SK-N-SH (cell line): ENCODE measurements around the gene SELENOV. TPM values are rescaled to one million over a fixed set of nuclear protein-coding genes. Genes with fewer than 3 reads are reported as not detected.

Experiments
- CTCF ChIA-PET: fragments of 300-600, 350-600 bp; formaldehyde crosslinking; extraction: SDS; loops from one replicate; lab custom pipeline; 2021; lab: Yijun Ruan, JAX
- POLR2A ChIA-PET: fragments of 350-600 bp; sonication (Branson Sonifier 250); formaldehyde crosslinking; extraction: SDS; loops from one replicate; lab custom pipeline; 2020; ENCODE audit warnings: antibody characterized with exemption, inconsistent platforms; lab: Yijun Ruan, JAX
- DNase-seq: peaks from one replicate; pipeline ENCODE4 v3.0.0; 2012
- H2AFZ ChIP-seq: fragments of 200-600 bp; sonication (generic); 2 replicates; pipeline ENCODE4 v1.8.1; 2016; ENCODE audit warnings: antibody characterized with exemption, mild to moderate bottlenecking, low read depth
- H3F3A ChIP-seq: fragments of 200-600 bp; sonication (generic); replicated peaks from 2 replicates; pipeline ENCODE3; 2016; ENCODE audit warnings: antibody characterized with exemption, mild to moderate bottlenecking; ENCODE audit not compliant: insufficient read depth
- H3K27ac ChIP-seq, 2 experiments: fragments of 200-500 bp in 1 of 2; fragments of 200-600 bp in 1 of 2; sonication (Bioruptor generic) in 1 of 2; sonication (generic), shearing (Covaris generic) in 1 of 2; 2 replicates each; pipeline versions ENCODE4 v1.5.1 to v1.6.1; 2014 to 2016; ENCODE audit warnings: low read depth in 2 of 2, inconsistent platforms in 1 of 2, low read length in 1 of 2, mild to moderate bottlenecking in 1 of 2, mixed read lengths in 1 of 2
- H3K27me3 ChIP-seq: fragments of 200-600 bp; sonication (generic), shearing (Covaris generic); 2 replicates; pipeline ENCODE4 v1.6.1; 2016; ENCODE audit warnings: mixed run types; ENCODE audit not compliant: insufficient read depth
- H3K36me3 ChIP-seq, 2 experiments: fragments of 200-500 bp in 1 of 2; fragments of 200-600 bp in 1 of 2; sonication (Bioruptor generic) in 1 of 2; sonication (generic) in 1 of 2; replicated peaks in 1 of 2; 2 replicates each; pipeline versions ENCODE3 to v1.5.1; 2014 to 2016; ENCODE audit warnings: low read length in 1 of 2, mild to moderate bottlenecking in 1 of 2; ENCODE audit not compliant: insufficient read depth in 2 of 2, control insufficient read depth in 1 of 2
- H3K4me1 ChIP-seq, 2 experiments: fragments of 200-500 bp in 1 of 2; fragments of 200-600 bp in 1 of 2; sonication (Bioruptor generic) in 1 of 2; sonication (generic), shearing (Covaris generic) in 1 of 2; 2 replicates each; pipeline versions ENCODE4 v1.5.1 to v1.6.1; 2014 to 2016; ENCODE audit warnings: low read depth in 1 of 2, low read length in 1 of 2, mixed run types in 1 of 2; ENCODE audit not compliant: insufficient read depth in 2 of 2, control insufficient read depth in 1 of 2
- H3K4me2 ChIP-seq: fragments of 200-600 bp; sonication (generic), shearing (Covaris generic); 2 replicates; pipeline ENCODE4 v1.6.1; 2017; ENCODE audit warnings: mixed run types
- H3K4me3 ChIP-seq, 2 experiments: fragments of 200-500 bp in 1 of 2; fragments of 200-600 bp in 1 of 2; sonication (Bioruptor generic) in 1 of 2; sonication (generic), shearing (Covaris generic) in 1 of 2; 2 replicates each; pipeline versions ENCODE4 v1.5.1 to v1.8.1; 2014 to 2016; ENCODE audit warnings: low read depth in 2 of 2, inconsistent platforms in 1 of 2, low read length in 1 of 2, mild to moderate bottlenecking in 1 of 2, mixed read lengths in 1 of 2, moderate library complexity in 1 of 2
- H3K79me2 ChIP-seq: fragments of 200-600 bp; sonication (generic); 2 replicates; pipeline ENCODE4 v1.8.1; 2017; ENCODE audit warnings: mild to moderate bottlenecking; ENCODE audit not compliant: insufficient read depth
- H3K9ac ChIP-seq: fragments of 200-600 bp; sonication (generic); 2 replicates; pipeline ENCODE4 v1.6.1; 2017; ENCODE audit warnings: mixed run types
- H3K9me2 ChIP-seq: fragments of 200-600 bp; sonication (generic); 2 replicates; pipeline ENCODE4 v1.6.1; 2017; ENCODE audit warnings: mixed run types
- H3K9me3 ChIP-seq: fragments of 200-600 bp; sonication (generic); 2 replicates; pipeline ENCODE4 v1.6.1; 2017; ENCODE audit warnings: mixed run types, mild to moderate bottlenecking, moderate library complexity
- H4K20me1 ChIP-seq: fragments of 200-600 bp; sonication (generic); 2 replicates; pipeline ENCODE4 v1.6.1; 2017; ENCODE audit warnings: mild to moderate bottlenecking, mixed run types; ENCODE audit not compliant: insufficient read depth
- CTCF ChIP-seq: fragments of 200-600 bp; sonication (generic); IDR thresholded peaks from 2 replicates; pipeline ENCODE4 v1.6.1; 2017; ENCODE audit warnings: antibody characterized with exemption, mild to moderate bottlenecking, moderate library complexity
- EP300 ChIP-seq, 2 experiments: IDR thresholded peaks; 2 replicates each; pipeline versions ENCODE4 v1.4.0 to v1.6.1; 2012; ENCODE audit warnings: borderline replicate concordance in 1 of 2, low read depth in 1 of 2, low read length in 1 of 2
- EZH2phosphoT487 ChIP-seq: fragments of 200-600 bp; sonication (generic); IDR thresholded peaks from 2 replicates; pipeline ENCODE4 v1.6.1; 2017; ENCODE audit warnings: low read depth, mixed run types, mild to moderate bottlenecking, antibody characterized with exemption, moderate library complexity, borderline replicate concordance
- FOSL2 ChIP-seq: IDR thresholded peaks from 2 replicates; pipeline ENCODE4 v1.4.0; 2012; ENCODE audit warnings: low read depth, mild to moderate bottlenecking, moderate library complexity, borderline replicate concordance
- FOXM1 ChIP-seq: IDR thresholded peaks from 2 replicates; pipeline ENCODE4 v1.4.0; 2012; ENCODE audit warnings: low read depth, mild to moderate bottlenecking
- GABPA ChIP-seq: IDR thresholded peaks from 2 replicates; pipeline ENCODE4 v1.4.0; 2012; ENCODE audit warnings: low read depth, mild to moderate bottlenecking
- GATA2 ChIP-seq: sonication (generic); formaldehyde crosslinking; IDR thresholded peaks from 2 replicates; pipeline ENCODE4 v1.5.0; 2020; ENCODE audit warnings: mild to moderate bottlenecking, missing genetic modification reagents
- MEF2A ChIP-seq: IDR thresholded peaks from 2 replicates; pipeline ENCODE4 v1.4.0; 2012; ENCODE audit warnings: low read depth, borderline replicate concordance
- MXI1 ChIP-seq: IDR thresholded peaks from 2 replicates; pipeline ENCODE4 v1.6.1; 2012; ENCODE audit warnings: mild to moderate bottlenecking, low read depth, low read length, improper control_type of control experiment
- RCOR1 ChIP-seq: fragments of 150-350 bp; IDR thresholded peaks from 2 replicates; pipeline ENCODE4 v1.6.1; 2017; ENCODE audit warnings: antibody characterized with exemption, low read length
- RFX5 ChIP-seq: IDR thresholded peaks from 2 replicates; pipeline ENCODE4 v1.6.1; 2012; ENCODE audit warnings: mild to moderate bottlenecking, improper control_type of control experiment, low read length
- RXRA ChIP-seq: IDR thresholded peaks from 2 replicates; pipeline ENCODE4 v1.4.0; 2012; ENCODE audit warnings: low read depth, mild to moderate bottlenecking, borderline replicate concordance
- TCF12 ChIP-seq: IDR thresholded peaks from 2 replicates; pipeline ENCODE4 v1.4.0; 2012
- TEAD4 ChIP-seq: IDR thresholded peaks from 2 replicates; pipeline ENCODE4 v1.4.0; 2012; ENCODE audit warnings: mild to moderate bottlenecking, borderline replicate concordance; ENCODE audit not compliant: insufficient read depth
- USF1 ChIP-seq: IDR thresholded peaks from 2 replicates; pipeline ENCODE4 v1.4.0; 2012; ENCODE audit warnings: low read depth, borderline replicate concordance
- YY1 ChIP-seq: IDR thresholded peaks from 2 replicates; pipeline ENCODE4 v1.4.0; 2012; ENCODE audit warnings: low read depth, mild to moderate bottlenecking
- WGBS: methylation state at CpG from one replicate; pipeline ENCODE4 v1.1.6; 2017; ENCODE audit warnings: low lambda C conversion rate; 5-methylcytosine and 5-hydroxymethylcytosine counted together
- polyA plus RNA-seq, 3 experiments: library from polyadenylated mRNA; depleted of rRNA; stranded (reverse); fragments of >200 nt; gene quantifications; 2 replicates each; pipeline ENCODE4 v1.2.3, GENCODE V29; 2012
- TF ChIP-seq, protein P1 (sequence below): IDR thresholded peaks from 2 replicates; pipeline ENCODE4; 2012
- TF ChIP-seq, protein P2 (sequence below): IDR thresholded peaks from 2 replicates; pipeline ENCODE4 v1.4.0; 2012; ENCODE audit warnings: low read depth, borderline replicate concordance

The SELENOV gene
- polyA plus RNA-seq, 1 of the 3 experiments (the other 2 are of a cell fraction), result 0.08 TPM

GRCh38 chr19:39512988-39513387, 2.0 kb upstream of the SELENOV start:
- Histone ChIP-seq H3K9me2 (no peaks in the 10 kb centered on the region), H3K27ac (no peak overlapping the region), H3K79me2 (no peaks in the 10 kb centered on the region), H3K4me3 (no peak overlapping the region), H3K4me1 (peaks cover 0 to 8% of the 10 kb centered on the region in 2 experiments; a peak in 1 of 4 replicates), H3K27me3 (peaks cover 21% of the 10 kb centered on the region), H3K4me2 (no peak overlapping the region), H3F3A (no peaks in the 10 kb centered on the region), H2AFZ (no peak overlapping the region), H3K9ac (no peak overlapping the region), H4K20me1 (no peaks in the 10 kb centered on the region), H3K9me3 (no peaks in the 10 kb centered on the region), H3K36me3 (no peaks in the 10 kb centered on the region)
- WGBS, result 49% methylated on average over 2 of the region's 2 CpGs
- ChIA-PET POLR2A (no interaction called here), CTCF (no interaction called here)
- DNase-seq, result no peak
- TF ChIP-seq TCF12 (no peak), MEF2A (no peak), RCOR1 (no peak), GATA2 (CRISPR knock-in tag) (no peak), RXRA (no peak), CTCF (no peak), FOXM1 (no peak), GABPA (no peak), EZH2phosphoT487 (no peak), EP300 (IDR thresholded peaks at IDR 0.05; ENCODE audit: borderline replicate concordance in 1 of 2, low read depth in 1 of 2, low read length in 1 of 2) (no peak), MXI1 (no peak), USF1 (no peak)
- TF ChIP-seq, protein P1, sequence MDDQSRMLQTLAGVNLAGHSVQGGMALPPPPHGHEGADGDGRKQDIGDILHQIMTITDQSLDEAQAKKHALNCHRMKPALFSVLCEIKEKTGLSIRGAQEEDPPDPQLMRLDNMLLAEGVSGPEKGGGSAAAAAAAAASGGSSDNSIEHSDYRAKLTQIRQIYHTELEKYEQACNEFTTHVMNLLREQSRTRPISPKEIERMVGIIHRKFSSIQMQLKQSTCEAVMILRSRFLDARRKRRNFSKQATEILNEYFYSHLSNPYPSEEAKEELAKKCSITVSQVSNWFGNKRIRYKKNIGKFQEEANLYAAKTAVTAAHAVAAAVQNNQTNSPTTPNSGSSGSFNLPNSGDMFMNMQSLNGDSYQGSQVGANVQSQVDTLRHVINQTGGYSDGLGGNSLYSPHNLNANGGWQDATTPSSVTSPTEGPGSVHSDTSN, result no peak

GRCh38 chr19:39515551-39516191, 732 bp downstream of the SELENOV start:
- CTCF ChIA-PET, result interaction anchor here (1.1 to 2.0 kb wide), 8 partner anchors 8 to 42 kb away, joined by 3 to 9 read pairs (median 5); partner anchors contain the start of gene EID2B
- peaks cover 21% of the 10 kb centered on the region for H3K27me3 ChIP-seq
- H3K36me3 ChIP-seq, result no peaks in the 10 kb centered on the region
- DNase-seq, result no peak
- H3K79me2 ChIP-seq, result no peaks in the 10 kb centered on the region
- no peak overlapping the region for H3K9ac ChIP-seq
- 24% methylated on average over 24 of the region's 44 CpGs for WGBS
- H3K9me3 ChIP-seq, result no peaks in the 10 kb centered on the region
- peaks cover 0 to 6% of the 10 kb centered on the region in 2 experiments; a peak in 1 of 4 replicates for H3K4me1 ChIP-seq
- H3K4me2 ChIP-seq, result peak overlapping the region; percentile 74
- H3K9me2 ChIP-seq, result no peaks in the 10 kb centered on the region
- H3F3A ChIP-seq, result no peaks in the 10 kb centered on the region
- peak overlapping the region; percentile 65; the same call in 1 of the 2 replicates for H2AFZ ChIP-seq
- no peaks in the 10 kb centered on the region for H4K20me1 ChIP-seq
- no peak overlapping the region for H3K27ac ChIP-seq
- POLR2A ChIA-PET, result interaction anchor here (0.8 kb wide), 1 partner anchor 76 kb away, joined by 3 read pairs; no protein-coding TSS in a partner anchor
- peak overlapping the region; percentile 43 for H3K4me3 ChIP-seq
- TF ChIP-seq RXRA (no peak), RCOR1 (no peak), YY1 (no peak), TEAD4 (no peak), MEF2A (no peak), CTCF (no peak), RFX5 (no peak), FOXM1 (no peak), FOSL2 (no peak), MXI1 (no peak)
- TF ChIP-seq, protein P2, sequence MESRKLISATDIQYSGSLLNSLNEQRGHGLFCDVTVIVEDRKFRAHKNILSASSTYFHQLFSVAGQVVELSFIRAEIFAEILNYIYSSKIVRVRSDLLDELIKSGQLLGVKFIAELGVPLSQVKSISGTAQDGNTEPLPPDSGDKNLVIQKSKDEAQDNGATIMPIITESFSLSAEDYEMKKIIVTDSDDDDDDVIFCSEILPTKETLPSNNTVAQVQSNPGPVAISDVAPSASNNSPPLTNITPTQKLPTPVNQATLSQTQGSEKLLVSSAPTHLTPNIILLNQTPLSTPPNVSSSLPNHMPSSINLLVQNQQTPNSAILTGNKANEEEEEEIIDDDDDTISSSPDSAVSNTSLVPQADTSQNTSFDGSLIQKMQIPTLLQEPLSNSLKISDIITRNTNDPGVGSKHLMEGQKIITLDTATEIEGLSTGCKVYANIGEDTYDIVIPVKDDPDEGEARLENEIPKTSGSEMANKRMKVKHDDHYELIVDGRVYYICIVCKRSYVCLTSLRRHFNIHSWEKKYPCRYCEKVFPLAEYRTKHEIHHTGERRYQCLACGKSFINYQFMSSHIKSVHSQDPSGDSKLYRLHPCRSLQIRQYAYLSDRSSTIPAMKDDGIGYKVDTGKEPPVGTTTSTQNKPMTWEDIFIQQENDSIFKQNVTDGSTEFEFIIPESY, result no peak
